ENCODE data around the gene MMGT1.
"Not testable (repeated sequence)": the region's sequence is repeated elsewhere in the genome, so short reads cannot be mapped to it uniquely, and the experiment has no call there.

The MMGT1 gene

DNA sequence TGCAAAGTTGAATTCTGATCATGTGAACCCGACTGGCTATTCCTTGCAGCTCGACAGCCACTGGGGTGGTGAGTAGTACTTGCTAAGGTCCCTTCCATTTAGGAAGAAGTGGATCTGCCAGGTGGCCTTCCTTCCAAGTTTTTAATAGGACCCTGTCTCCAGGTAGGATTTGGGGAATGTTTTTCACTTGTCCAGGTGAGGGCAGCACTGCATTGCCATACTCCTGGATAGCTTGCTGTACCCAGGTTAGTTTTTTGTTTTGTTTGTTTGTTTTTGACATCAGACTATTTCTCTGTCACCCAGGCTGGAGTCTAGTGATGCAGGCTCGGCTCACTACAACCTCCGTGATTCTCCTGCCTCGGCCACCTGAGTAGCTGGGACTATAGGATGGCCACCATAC is 50.4 kb downstream of the MMGT1 start:
- no peak for DNase-seq (ENCODE audit: low read depth in 2 of 2)

DNA sequence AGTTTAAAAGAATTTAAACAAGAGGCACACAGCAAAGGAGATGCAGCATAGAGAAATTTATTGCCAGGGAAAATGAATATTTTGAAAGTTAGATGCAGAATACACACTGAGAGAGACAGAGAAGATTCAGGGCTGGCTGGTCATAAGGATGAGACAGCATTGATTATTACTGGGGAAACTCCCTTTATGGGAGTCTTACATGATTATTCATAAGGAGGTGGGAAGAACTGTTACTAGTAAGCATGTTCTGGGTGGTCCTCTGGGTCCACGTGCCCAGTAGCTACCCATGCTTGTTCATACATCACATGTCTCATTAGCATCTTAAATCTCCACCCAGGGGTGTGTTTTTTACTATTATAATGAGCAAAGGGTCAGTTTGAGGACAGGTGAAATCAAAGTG is 53.3 kb downstream of the MMGT1 start:
- DNase-seq (ENCODE audit: low read depth in 2 of 2) = not testable (repeated sequence)

DNA sequence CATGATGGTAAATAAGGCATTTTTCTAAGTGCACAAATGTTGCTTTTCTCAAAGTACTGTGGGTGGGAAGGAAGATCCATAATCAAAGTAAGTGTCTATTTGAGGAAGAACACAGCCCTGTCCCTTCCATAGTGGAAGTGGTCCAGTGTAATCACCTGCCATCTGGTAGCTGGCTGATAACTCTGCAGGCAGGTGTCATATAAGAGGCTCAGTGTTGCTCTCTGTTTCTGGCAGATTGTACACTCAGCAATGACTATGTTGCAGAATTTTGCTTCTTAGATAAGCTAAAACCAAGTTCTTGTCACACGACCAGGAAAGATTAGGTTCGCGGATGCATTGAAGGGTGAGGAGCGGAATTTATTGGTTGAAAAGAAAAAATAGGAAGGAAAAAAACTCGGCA is 59.4 kb downstream of the MMGT1 start:
- no peak for DNase-seq (ENCODE audit: low read depth in 2 of 2)

Measured in activated CD4-positive, alpha-beta T cell treated with anti-CD3 and anti-CD28 coated beads for 24 hours (primary cell).